SH-SY5Y (cell line): ENCODE measurements around the gene RAPGEF2.

Experiments used
- GATA2 ChIP-seq: IDR thresholded peaks from 2 replicates; pipeline ENCODE4 v1.6.1; 2011; ENCODE audit warnings: mild to moderate bottlenecking, low read depth, low read length
- GATA3 ChIP-seq: IDR thresholded peaks from 2 replicates; pipeline ENCODE4 v1.6.1; 2011; ENCODE audit warnings: low read depth, mild to moderate bottlenecking, low read length, moderate library complexity

- no peak for TF ChIP-seq GATA2
- no peak for TF ChIP-seq GATA3
These were observed 254.5 kb downstream of the RAPGEF2 start for GRCh38 chr4:159357350-159357749.
